Tibial nerve (tissue), 4 donors: ENCODE results near the gene EPHA7. TPM values are rescaled to one million over a fixed set of nuclear protein-coding genes. Genes with fewer than 3 reads are reported as not detected.

Experiments
- DNase-seq, 2 donors: peaks; one replicate each; pipeline ENCODE4 v3.0.0-alpha.2; 2019; ENCODE audit warnings: low spot score in 2 of 2
- H3K27ac ChIP-seq, 4 donors: fragments of 200-600 bp; sonication (generic) in 3 of 4; one replicate each; pipeline ENCODE4 v1.5.1; 2017 to 2019; ENCODE audit warnings: mild to moderate bottlenecking in 1 of 4
- H3K27me3 ChIP-seq, 2 donors: fragments of 200-600 bp; sonication (generic) in 1 of 2; one replicate each; pipeline versions ENCODE4 v1.5.1 to v1.6.0; 2017 to 2019
- H3K36me3 ChIP-seq, 3 donors: fragments of 200-600 bp; sonication (generic); one replicate each; pipeline ENCODE4 v1.5.1; 2018 to 2019
- H3K4me1 ChIP-seq, 4 donors: fragments of 200-600 bp; sonication (generic) in 3 of 4; one replicate each; pipeline ENCODE4 v1.5.1; 2017 to 2019
- H3K4me3 ChIP-seq, 4 donors: fragments of 200-600 bp; sonication (generic) in 3 of 4; one replicate each; pipeline ENCODE4 v1.5.1; 2017 to 2019; ENCODE audit warnings: mild to moderate bottlenecking in 1 of 4, moderate library complexity in 1 of 4
- H3K9me3 ChIP-seq, 4 donors: fragments of 200-600 bp; sonication (generic) in 3 of 4; one replicate each; pipeline ENCODE4 v1.5.1; 2017 to 2019
- CTCF ChIP-seq, 5 experiments: fragments of 200-600 bp in 3 of 5; fragments of 450-650 bp in 2 of 5; sonication (generic) in 3 of 5; IDR thresholded peaks; one replicate each; pipeline ENCODE4 v1.5.1; 2016 to 2019; ENCODE audit warnings: antibody characterized with exemption in 5 of 5, mild to moderate bottlenecking in 3 of 5, moderate library complexity in 2 of 5
- EP300 ChIP-seq, 2 donors: sonication (generic); formaldehyde crosslinking; IDR thresholded peaks; one replicate each; pipeline ENCODE4 v1.6.1; 2017; ENCODE audit warnings: antibody characterized with exemption in 2 of 2, mild to moderate bottlenecking in 1 of 2
- POLR2A ChIP-seq, 2 donors: fragments of 450-650 bp; IDR thresholded peaks; one replicate each; pipeline ENCODE4 v1.6.1; 2017; ENCODE audit warnings: antibody characterized with exemption in 2 of 2, mild to moderate bottlenecking in 2 of 2, moderate library complexity in 2 of 2
- WGBS, 2 donors: methylation state at CpG; one replicate each; pipeline ENCODE4 v1.1.5; 2018; 5-methylcytosine and 5-hydroxymethylcytosine counted together
- total RNA-seq, 4 donors: library from RNA; depleted of rRNA; stranded (reverse); fragments of >200 nt; gene quantifications; one replicate each; pipeline ENCODE4 v1.1.0, GENCODE V29; 2016

The EPHA7 gene
- total RNA-seq, 4 donors from 2014 or later: 0.60 to 2.0 (median 1.7) TPM

- TF ChIP-seq EP300 (IDR thresholded peaks at IDR 0.05) (no peak), CTCF (IDR thresholded peaks at IDR 0.05) (no peak), POLR2A (IDR thresholded peaks at IDR 0.05) (no peak)
- no peak overlapping the region for H3K4me3 ChIP-seq
- H3K27me3 ChIP-seq: no peaks in the 10 kb centered on the region
- no peaks in the 10 kb centered on the region for H3K36me3 ChIP-seq
- H3K9me3 ChIP-seq: no peaks in the 10 kb centered on the region
- no peaks in the 10 kb centered on the region for H3K4me1 ChIP-seq
- no peak overlapping the region for H3K27ac ChIP-seq
- no peak for DNase-seq
- 72 to 77% methylated on average over 1 of the region's 1 CpG for WGBS, 2 donors
Measured at GRCh38 chr6:93304505-93304904, 114.9 kb downstream of the EPHA7 start.

- H3K9me3 ChIP-seq: peaks cover 0 to 3% (median 0%) of the 10 kb centered on the region in 4 donors
- H3K27me3 ChIP-seq: no peaks in the 10 kb centered on the region
- no peaks in the 10 kb centered on the region for H3K36me3 ChIP-seq
- H3K4me3 ChIP-seq: no peak overlapping the region
- no peak overlapping the region for H3K27ac ChIP-seq
- DNase-seq: no peak
- H3K4me1 ChIP-seq: no peaks in the 10 kb centered on the region
- WGBS, 2 donors: 87 to 88% methylated on average over 3 of the region's 3 CpGs
- no peak for TF ChIP-seq CTCF (IDR thresholded peaks at IDR 0.05)
- no peak for TF ChIP-seq POLR2A (IDR thresholded peaks at IDR 0.05)
- TF ChIP-seq EP300 (IDR thresholded peaks at IDR 0.05): no peak
Measured at GRCh38 chr6:93300661-93301060, 118.7 kb downstream of the EPHA7 start.

- no peaks in the 10 kb centered on the region for H3K4me1 ChIP-seq
- peaks cover 0 to 3% (median 0%) of the 10 kb centered on the region in 4 donors for H3K9me3 ChIP-seq
- no peaks in the 10 kb centered on the region for H3K36me3 ChIP-seq
- H3K4me3 ChIP-seq: no peak overlapping the region
- 62 to 63% methylated on average over 3 of the region's 3 CpGs for whole genome bisulfite sequencing, 2 donors
- H3K27ac ChIP-seq: no peak overlapping the region
- TF ChIP-seq POLR2A (IDR thresholded peaks at IDR 0.05) (no peak), CTCF (IDR thresholded peaks at IDR 0.05) (no peak), EP300 (IDR thresholded peaks at IDR 0.05) (no peak)
- H3K27me3 ChIP-seq: no peaks in the 10 kb centered on the region
- DNase-seq: no peak
Measured at GRCh38 chr6:93299622-93300021, 119.7 kb downstream of the EPHA7 start.

- H3K4me3 ChIP-seq: no peak overlapping the region
- TF ChIP-seq POLR2A (IDR thresholded peaks at IDR 0.05) (no peak), EP300 (IDR thresholded peaks at IDR 0.05) (no peak)
- no peaks in the 10 kb centered on the region for H3K36me3 ChIP-seq
- H3K27ac ChIP-seq: no peak overlapping the region
- H3K9me3 ChIP-seq: peaks cover 0 to 3% (median 0%) of the 10 kb centered on the region in 4 donors
- H3K27me3 ChIP-seq: no peaks in the 10 kb centered on the region
- H3K4me1 ChIP-seq: no peaks in the 10 kb centered on the region
- no peak for DNase-seq
Measured at GRCh38 chr6:93295631-93296030, 123.7 kb downstream of the EPHA7 start.

GRCh38 chr6:93294879-93295278 is 124.5 kb downstream of the EPHA7 start:
- H3K4me1 ChIP-seq: no peaks in the 10 kb centered on the region
- TF ChIP-seq POLR2A (IDR thresholded peaks at IDR 0.05): no peak
- TF ChIP-seq CTCF (IDR thresholded peaks at IDR 0.05): no peak
- TF ChIP-seq EP300 (IDR thresholded peaks at IDR 0.05): no peak
- 72 to 74% methylated on average over 2 of the region's 2 CpGs for WGBS, 2 donors
- no peak for DNase-seq
- H3K36me3 ChIP-seq: no peaks in the 10 kb centered on the region
- H3K9me3 ChIP-seq: peaks cover 0 to 3% (median 0%) of the 10 kb centered on the region in 4 donors
- H3K27ac ChIP-seq: no peak overlapping the region
- H3K27me3 ChIP-seq: no peaks in the 10 kb centered on the region
- H3K4me3 ChIP-seq: no peak overlapping the region

GRCh38 chr6:93293872-93294271 is 125.5 kb downstream of the EPHA7 start:
- Histone ChIP-seq H3K27ac (no peak overlapping the region), H3K4me3 (no peak overlapping the region), H3K4me1 (no peaks in the 10 kb centered on the region), H3K27me3 (no peaks in the 10 kb centered on the region), H3K9me3 (peaks cover 0 to 3% (median 0%) of the 10 kb centered on the region in 4 donors), H3K36me3 (no peaks in the 10 kb centered on the region)
- TF ChIP-seq CTCF (IDR thresholded peaks at IDR 0.05) (no peak), EP300 (IDR thresholded peaks at IDR 0.05) (no peak), POLR2A (IDR thresholded peaks at IDR 0.05) (no peak)
- no peak for DNase-seq
- 89 to 92% methylated on average over 6 of the region's 6 CpGs for WGBS, 2 donors
